ENCODE results near the gene FAM20A. TPM values are rescaled to one million over a fixed set of nuclear protein-coding genes. Genes with fewer than 3 reads are reported as not detected.

The FAM20A gene
- total RNA-seq, 2 experiments from 2014 or later = not detected

GRCh38 chr17:68491381-68492231, 109.6 kb downstream of the FAM20A start:
- no peak for TF ChIP-seq CTCF (IDR thresholded peaks at IDR 0.05)
- ChIA-PET CTCF (no interaction called here), POLR2A (no interaction called here)
- ATAC-seq (ENCODE audit: poor library complexity) = no peak
- intact Hi-C loops (cut with DNase I, micrococcal nuclease) = no loop called here
- no peak overlapping the region for H3K27ac ChIP-seq (ENCODE audit: low read depth in 1 of 2, low read length in 2 of 2)
- Mint-ChIP-seq H3K36me3 (ENCODE audit: low read depth) (peaks cover 8% of the 10 kb centered on the region), H3K9me3 (peaks cover 4% of the 10 kb centered on the region), H3K27ac (peak overlapping the region; percentile 48), H3K27me3 (peaks cover 7% of the 10 kb centered on the region), H3K4me3 (no peak overlapping the region), H3K4me1 (ENCODE audit: low read depth) (peaks cover 20% of the 10 kb centered on the region)
- H3K4me1 ChIP-seq (ENCODE audit: insufficient read depth, low read length) = peaks cover 18% of the 10 kb centered on the region
- no peaks in the 10 kb centered on the region for H3K9me3 ChIP-seq (ENCODE audit: control insufficient read depth in 1 of 2, insufficient read depth in 1 of 2, low read length in 2 of 2)
- H3K36me3 ChIP-seq (ENCODE audit: insufficient read depth, low read length) = no peaks in the 10 kb centered on the region
- H3K27me3 ChIP-seq (ENCODE audit: control insufficient read depth in 1 of 2, insufficient read depth in 2 of 2, low read length in 2 of 2) = no peaks in the 10 kb centered on the region
- H3K4me3 ChIP-seq (ENCODE audit: low read length) = no peak overlapping the region
- peak in 2 of 14 experiments; percentile 40 to 49 for DNase-seq

GRCh38 chr17:68489919-68490318, 111.2 kb downstream of the FAM20A start:
- no peak overlapping the region for H3K27ac Mint-ChIP-seq
- ChIA-PET CTCF (no interaction called here), POLR2A (no interaction called here)
- no peak overlapping the region for H3K4me3 Mint-ChIP-seq
- H3K27me3 ChIP-seq (ENCODE audit: control insufficient read depth in 1 of 2, insufficient read depth in 2 of 2, low read length in 2 of 2) = no peaks in the 10 kb centered on the region
- no peaks in the 10 kb centered on the region for H3K9me3 Mint-ChIP-seq
- no peaks in the 10 kb centered on the region for H3K9me3 ChIP-seq (ENCODE audit: control insufficient read depth in 1 of 2, insufficient read depth in 1 of 2, low read length in 2 of 2)
- no peak for DNase-seq
- H3K36me3 Mint-ChIP-seq (ENCODE audit: low read depth) = no peaks in the 10 kb centered on the region
- no peak overlapping the region for H3K27ac ChIP-seq (ENCODE audit: low read depth in 1 of 2, low read length in 2 of 2)
- H3K36me3 ChIP-seq (ENCODE audit: insufficient read depth, low read length) = no peaks in the 10 kb centered on the region
- peaks cover 14% of the 10 kb centered on the region for H3K4me1 Mint-ChIP-seq (ENCODE audit: low read depth)
- H3K4me1 ChIP-seq (ENCODE audit: insufficient read depth, low read length) = peaks cover 18% of the 10 kb centered on the region
- intact Hi-C loops (cut with DNase I, micrococcal nuclease) = no loop called here
- no peak overlapping the region for H3K4me3 ChIP-seq (ENCODE audit: low read length)
- TF ChIP-seq CTCF (IDR thresholded peaks at IDR 0.05) = no peak
- H3K27me3 Mint-ChIP-seq = peaks cover 13% of the 10 kb centered on the region
- no peak for ATAC-seq (ENCODE audit: poor library complexity)

Other genes starting within 250 kb of the FAM20A start
- gene WIPI1, start 143.9 kb downstream of the FAM20A start, total RNA-seq = 1 to 10 TPM; 2.0 to 2.6 TPM
- 10 to 100 TPM; 88.8 to 89.1 TPM for gene PRKAR1A, start 88.9 kb downstream of the FAM20A start, total RNA-seq

Data from CD4-positive, alpha-beta T cell (primary cell).